ENCODE measurements around the gene MAPKAPK5.

MAPKAPK5 gene

DNA sequence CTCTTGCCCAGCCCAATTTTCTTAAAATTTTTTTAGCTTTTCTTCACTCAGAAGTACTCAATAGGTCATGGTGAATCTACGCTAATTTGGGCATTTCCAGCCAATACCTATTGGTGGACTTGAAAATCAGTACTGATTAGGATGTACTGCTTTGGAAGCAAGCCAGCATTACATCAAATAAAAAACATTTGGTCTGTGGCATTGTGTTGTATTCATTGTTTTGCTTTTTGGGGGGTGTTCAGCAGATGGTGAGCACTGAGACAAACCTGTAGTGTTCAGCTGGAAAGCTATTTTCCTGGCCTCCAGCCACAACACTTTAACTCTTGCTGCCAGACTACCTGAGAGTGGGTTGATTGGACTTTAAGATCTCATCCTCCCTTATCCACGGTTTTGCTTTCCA is 4.0 kb downstream of the MAPKAPK5 start:
- no peak overlapping the region for H3K27ac ChIP-seq
- TF ChIP-seq, protein P1, sequence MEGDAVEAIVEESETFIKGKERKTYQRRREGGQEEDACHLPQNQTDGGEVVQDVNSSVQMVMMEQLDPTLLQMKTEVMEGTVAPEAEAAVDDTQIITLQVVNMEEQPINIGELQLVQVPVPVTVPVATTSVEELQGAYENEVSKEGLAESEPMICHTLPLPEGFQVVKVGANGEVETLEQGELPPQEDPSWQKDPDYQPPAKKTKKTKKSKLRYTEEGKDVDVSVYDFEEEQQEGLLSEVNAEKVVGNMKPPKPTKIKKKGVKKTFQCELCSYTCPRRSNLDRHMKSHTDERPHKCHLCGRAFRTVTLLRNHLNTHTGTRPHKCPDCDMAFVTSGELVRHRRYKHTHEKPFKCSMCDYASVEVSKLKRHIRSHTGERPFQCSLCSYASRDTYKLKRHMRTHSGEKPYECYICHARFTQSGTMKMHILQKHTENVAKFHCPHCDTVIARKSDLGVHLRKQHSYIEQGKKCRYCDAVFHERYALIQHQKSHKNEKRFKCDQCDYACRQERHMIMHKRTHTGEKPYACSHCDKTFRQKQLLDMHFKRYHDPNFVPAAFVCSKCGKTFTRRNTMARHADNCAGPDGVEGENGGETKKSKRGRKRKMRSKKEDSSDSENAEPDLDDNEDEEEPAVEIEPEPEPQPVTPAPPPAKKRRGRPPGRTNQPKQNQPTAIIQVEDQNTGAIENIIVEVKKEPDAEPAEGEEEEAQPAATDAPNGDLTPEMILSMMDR (IDR thresholded peaks at IDR 0.05): no peak
- H3K4me3 ChIP-seq: no peak overlapping the region
- DNase-seq (ENCODE audit: low spot score): no peak

DNA sequence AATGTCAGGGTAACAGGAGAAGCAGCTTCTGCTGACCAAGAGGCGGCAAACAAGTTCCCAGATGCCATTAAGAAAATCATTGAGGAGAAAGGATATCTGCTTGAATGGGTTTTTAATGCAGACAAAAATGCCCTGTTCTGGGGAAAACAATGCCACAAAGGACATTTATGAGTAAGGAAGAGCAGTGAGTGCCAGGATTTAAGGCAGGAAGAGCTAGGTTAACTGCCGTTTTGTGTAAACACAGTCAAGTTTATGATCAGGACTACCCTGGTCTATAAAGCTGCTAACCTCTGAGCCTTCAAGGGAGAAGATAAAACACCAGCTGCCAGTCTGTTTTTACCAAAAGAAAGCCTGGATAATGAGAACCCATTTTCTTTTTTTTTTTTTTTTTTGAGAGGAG is 8.5 kb downstream of the MAPKAPK5 start:
- Histone ChIP-seq H3K27ac (no peak overlapping the region), H3K4me3 (no peak overlapping the region)
- no peak for DNase-seq (ENCODE audit: low spot score)
- TF ChIP-seq, protein P1 (IDR thresholded peaks at IDR 0.05): no peak

DNA sequence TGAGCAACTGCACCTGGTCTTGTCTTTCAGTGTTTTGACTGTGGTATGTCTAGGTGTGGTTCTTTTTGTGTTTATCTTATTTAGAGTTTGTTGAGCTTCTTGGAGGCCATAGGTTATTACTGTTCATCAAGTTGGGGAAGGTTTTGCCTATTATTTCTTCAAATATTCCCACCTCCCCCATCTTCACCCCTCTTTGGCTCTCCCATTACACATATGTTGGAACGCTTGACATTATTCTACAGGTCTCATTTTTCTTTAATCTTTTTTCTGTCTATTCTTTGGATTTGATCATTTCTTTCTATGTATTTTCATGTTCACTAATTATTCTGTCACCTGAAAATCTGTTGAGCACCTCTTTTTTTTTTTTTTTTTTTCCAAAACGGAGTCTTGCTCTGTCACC is 16.2 kb downstream of the MAPKAPK5 start:
- Histone ChIP-seq H3K27ac (no peak overlapping the region), H3K4me3 (no peak overlapping the region)
- no peak for DNase-seq (ENCODE audit: low spot score)
- TF ChIP-seq, protein P1 (IDR thresholded peaks at IDR 0.05): no peak

DNA sequence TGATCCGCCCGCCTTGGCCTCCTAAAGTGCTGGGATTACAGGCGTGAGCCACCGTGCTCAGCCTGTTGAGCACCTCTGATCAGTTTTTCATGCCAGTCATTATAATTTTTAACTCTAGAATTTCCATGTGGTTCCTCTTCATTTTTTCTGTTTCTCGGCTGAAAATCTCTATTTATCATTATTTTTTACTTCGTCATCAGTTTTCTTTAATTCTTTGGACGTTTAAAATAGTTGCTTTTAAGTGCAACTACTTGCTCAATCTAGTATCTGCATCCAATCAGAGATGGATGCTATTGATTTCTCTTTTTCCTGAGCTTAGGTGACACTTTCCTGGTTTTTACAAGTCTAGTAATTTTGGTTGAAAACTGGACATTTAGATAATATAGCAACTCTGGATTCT is 16.8 kb downstream of the MAPKAPK5 start:
- Histone ChIP-seq H3K4me3 (no peak overlapping the region), H3K27ac (no peak overlapping the region)
- DNase-seq (ENCODE audit: low spot score): no peak
- TF ChIP-seq, protein P1 (IDR thresholded peaks at IDR 0.05): no peak

DNA sequence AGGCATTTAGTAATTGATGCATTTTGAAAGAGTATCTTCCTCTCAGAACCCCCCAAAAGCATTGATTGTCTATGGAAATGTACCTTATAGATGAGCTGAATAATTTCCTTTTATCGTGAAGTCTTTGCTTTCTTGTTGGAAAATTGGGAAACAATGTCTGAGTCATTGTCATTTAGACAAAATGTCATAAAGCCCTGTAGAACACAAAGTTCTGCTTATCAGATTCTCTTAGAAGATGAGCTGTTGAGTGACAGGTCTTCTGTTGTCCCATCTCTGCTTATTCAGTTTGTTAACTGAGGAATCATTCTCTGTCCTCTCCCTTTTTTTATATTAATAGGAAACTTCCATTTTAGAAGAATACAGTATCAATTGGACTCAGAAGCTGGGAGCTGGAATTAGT is 22.9 kb downstream of the MAPKAPK5 start:
- TF ChIP-seq, protein P1 (IDR thresholded peaks at IDR 0.05): no peak
- Histone ChIP-seq H3K27ac (no peak overlapping the region), H3K4me3 (no peak overlapping the region)
- no peak for DNase-seq (ENCODE audit: low spot score)

DNA sequence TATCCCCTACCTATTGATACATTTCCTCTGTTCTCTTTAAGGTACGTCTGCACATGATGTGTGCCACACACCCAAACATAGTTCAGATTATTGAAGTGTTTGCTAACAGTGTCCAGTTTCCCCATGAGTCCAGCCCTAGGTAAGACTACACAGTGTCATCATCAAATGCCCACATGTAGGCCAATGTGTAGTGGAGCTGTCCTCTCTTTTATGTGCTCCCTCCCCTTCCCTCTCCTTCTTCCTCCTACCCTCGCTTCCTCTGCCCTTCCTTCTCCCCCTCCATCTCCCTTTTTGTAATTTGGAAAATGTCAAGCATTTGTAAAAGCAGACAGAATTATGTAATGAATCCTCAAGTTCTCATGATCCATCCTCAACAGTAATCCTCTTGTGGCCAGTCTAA is 25.5 kb downstream of the MAPKAPK5 start:
- DNase-seq (ENCODE audit: low spot score): no peak
- H3K27ac ChIP-seq: no peak overlapping the region
- H3K4me3 ChIP-seq: no peak overlapping the region
- TF ChIP-seq, protein P1 (IDR thresholded peaks at IDR 0.05): no peak

DNA sequence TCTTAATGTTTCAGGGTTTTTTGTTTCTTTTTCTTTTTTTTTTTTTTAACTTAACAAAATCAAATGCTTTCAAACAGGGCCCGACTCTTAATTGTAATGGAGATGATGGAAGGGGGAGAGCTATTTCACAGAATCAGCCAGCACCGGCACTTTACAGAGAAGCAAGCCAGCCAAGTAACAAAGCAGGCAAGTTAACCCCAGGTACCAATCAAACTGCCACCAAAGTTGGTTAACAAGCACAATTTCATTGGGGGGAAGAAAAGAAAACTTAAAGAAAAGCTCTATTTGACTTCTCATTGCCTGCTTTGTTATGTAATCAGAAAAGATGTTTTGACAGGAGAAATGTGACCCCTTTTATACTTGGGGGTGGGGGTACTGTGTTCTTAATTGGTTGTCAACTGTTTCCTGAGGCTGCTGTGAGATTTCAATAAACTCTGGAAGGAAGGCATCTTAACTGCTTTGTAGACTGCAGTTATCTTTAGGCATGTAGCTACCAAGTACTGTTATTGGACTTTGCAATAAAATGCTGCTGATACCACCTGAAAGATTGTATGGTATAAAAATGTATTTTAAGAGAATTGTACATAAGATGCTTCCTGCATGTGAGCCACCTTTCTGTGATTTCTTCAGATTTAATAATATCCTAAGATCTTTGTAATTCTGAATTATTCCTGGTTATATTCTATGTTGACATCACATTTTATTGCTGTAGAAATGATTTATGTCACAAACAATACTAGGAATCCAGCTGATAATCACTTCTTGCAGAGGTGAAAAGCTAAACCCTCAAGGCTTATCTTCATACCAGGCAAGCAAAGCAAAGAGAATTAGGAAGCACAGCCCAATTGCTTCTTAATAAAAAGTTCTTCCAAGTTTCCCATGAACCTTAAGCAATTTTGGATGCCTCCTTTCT is 26.9 kb downstream of the MAPKAPK5 start:
- Histone ChIP-seq H3K27ac (no peak overlapping the region), H3K4me3 (no peak overlapping the region)
- TF ChIP-seq, protein P1 (IDR thresholded peaks at IDR 0.05): no peak
- DNase-seq (ENCODE audit: low spot score): no peak

All from coronary artery (tissue), 2 donors.